GM15510 (cell line): ENCODE results near the gene HRAS.
A peak's percentile ranks its signal among the peaks of the same experiment; 100 is the strongest.

ENCODE experiments used
- POLR2A ChIP-seq: IDR thresholded peaks from 3 replicates; pipeline ENCODE4 v1.6.1; 2011; ENCODE audit warnings: borderline replicate concordance; ENCODE audit not compliant: insufficient read length; ENCODE audit errors: extremely low read depth

HRAS gene

GRCh38 chr11:532986-533585 is 2.3 kb downstream of the HRAS start:
- TF ChIP-seq POLR2A = no peak

GRCh38 chr11:532527-532985 is 2.8 kb downstream of the HRAS start:
- TF ChIP-seq POLR2A = no peak

- TF ChIP-seq POLR2A = no peak
Measured at GRCh38 chr11:531919-532526, 3.4 kb downstream of the HRAS start.

GRCh38 chr11:530960-531831 is 4.2 kb downstream of the HRAS start:
- TF ChIP-seq POLR2A = no peak

GRCh38 chr11:529728-530411 is 5.5 kb downstream of the HRAS start:
- TF ChIP-seq POLR2A = no peak

- no peak for TF ChIP-seq POLR2A
Measured at GRCh38 chr11:528815-529727, 6.3 kb downstream of the HRAS start.

GRCh38 chr11:528166-528814 is 7.1 kb downstream of the HRAS start:
- no peak for TF ChIP-seq POLR2A

GRCh38 chr11:526192-526591 is 9.2 kb downstream of the HRAS start:
- TF ChIP-seq POLR2A = no peak

GRCh38 chr11:521177-521688 is 14.1 kb downstream of the HRAS start:
- no peak for TF ChIP-seq POLR2A

- TF ChIP-seq POLR2A = no peak
Measured at GRCh38 chr11:520428-521176, 14.8 kb downstream of the HRAS start.

- TF ChIP-seq POLR2A = peak; percentile 44
Measured at GRCh38 chr11:518463-519202, 16.7 kb downstream of the HRAS start.

GRCh38 chr11:516400-516799 is 19.0 kb downstream of the HRAS start:
- TF ChIP-seq POLR2A = no peak
